ENCODE data around the gene POP7.

GRCh38 chr7:100685631-100686145 lies 20.2 kb upstream of the POP7 start:
- TF ChIP-seq, protein P1, sequence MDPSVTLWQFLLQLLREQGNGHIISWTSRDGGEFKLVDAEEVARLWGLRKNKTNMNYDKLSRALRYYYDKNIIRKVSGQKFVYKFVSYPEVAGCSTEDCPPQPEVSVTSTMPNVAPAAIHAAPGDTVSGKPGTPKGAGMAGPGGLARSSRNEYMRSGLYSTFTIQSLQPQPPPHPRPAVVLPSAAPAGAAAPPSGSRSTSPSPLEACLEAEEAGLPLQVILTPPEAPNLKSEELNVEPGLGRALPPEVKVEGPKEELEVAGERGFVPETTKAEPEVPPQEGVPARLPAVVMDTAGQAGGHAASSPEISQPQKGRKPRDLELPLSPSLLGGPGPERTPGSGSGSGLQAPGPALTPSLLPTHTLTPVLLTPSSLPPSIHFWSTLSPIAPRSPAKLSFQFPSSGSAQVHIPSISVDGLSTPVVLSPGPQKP (IDR thresholded peaks at IDR 0.05; ENCODE audit: borderline replicate concordance, low read depth, low read length): no peak
- TF ChIP-seq, protein P2, sequence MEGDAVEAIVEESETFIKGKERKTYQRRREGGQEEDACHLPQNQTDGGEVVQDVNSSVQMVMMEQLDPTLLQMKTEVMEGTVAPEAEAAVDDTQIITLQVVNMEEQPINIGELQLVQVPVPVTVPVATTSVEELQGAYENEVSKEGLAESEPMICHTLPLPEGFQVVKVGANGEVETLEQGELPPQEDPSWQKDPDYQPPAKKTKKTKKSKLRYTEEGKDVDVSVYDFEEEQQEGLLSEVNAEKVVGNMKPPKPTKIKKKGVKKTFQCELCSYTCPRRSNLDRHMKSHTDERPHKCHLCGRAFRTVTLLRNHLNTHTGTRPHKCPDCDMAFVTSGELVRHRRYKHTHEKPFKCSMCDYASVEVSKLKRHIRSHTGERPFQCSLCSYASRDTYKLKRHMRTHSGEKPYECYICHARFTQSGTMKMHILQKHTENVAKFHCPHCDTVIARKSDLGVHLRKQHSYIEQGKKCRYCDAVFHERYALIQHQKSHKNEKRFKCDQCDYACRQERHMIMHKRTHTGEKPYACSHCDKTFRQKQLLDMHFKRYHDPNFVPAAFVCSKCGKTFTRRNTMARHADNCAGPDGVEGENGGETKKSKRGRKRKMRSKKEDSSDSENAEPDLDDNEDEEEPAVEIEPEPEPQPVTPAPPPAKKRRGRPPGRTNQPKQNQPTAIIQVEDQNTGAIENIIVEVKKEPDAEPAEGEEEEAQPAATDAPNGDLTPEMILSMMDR (conservative IDR thresholded peaks at IDR 0.05; ENCODE audit: low read depth, low read length): no peak; the same call in 1 of the 2 replicates
- TF ChIP-seq POLR2A (IDR thresholded peaks at IDR 0.05; ENCODE audit: low read depth, low read length) (no peak), MAZ (IDR thresholded peaks at IDR 0.05; ENCODE audit: borderline replicate concordance, low read depth, low read length) (no peak), NFE2L2 (IDR thresholded peaks at IDR 0.05; ENCODE audit: low read depth, low read length) (no peak), CEBPB (IDR thresholded peaks at IDR 0.05; ENCODE audit: low read depth, low read length) (no peak)

All from IMR-90 (cell line).